ENCODE measurements around the gene DNAJC7. TPM values are rescaled to one million over a fixed set of nuclear protein-coding genes. Genes with fewer than 3 reads are reported as not detected.

DNAJC7 gene
- total RNA-seq = 10 to 100 TPM; 57.8 to 60.4 TPM

GRCh38 chr17:42016941-42017865 lies at the start of gene DNAJC7:
DNAJC7 (minus strand) TSS chr17:42017439; CDS start chr17:42017416, 23 bp downstream.
- intact Hi-C loops (cut with DNase I) = loop anchor here (5.0 kb wide), 1 partner anchor 50 kb away; the partner anchor contains the start of gene CNP
- TF ChIP-seq POLR2A (IDR thresholded peaks at IDR 0.05) (peak; percentile 67), CTCF (IDR thresholded peaks at IDR 0.05) (peak in 2 of 4 experiments; percentile 38), POLR2AphosphoS5 (IDR thresholded peaks at IDR 0.05) (peak; percentile 83)
- peak; percentile 89 for DNase-seq (ENCODE audit: low spot score)
- no peaks in the 10 kb centered on the region for H3K27me3 ChIP-seq (replicated peaks; ENCODE audit: insufficient read depth)
- peak within 1 kb of the TSS; percentile 85 to 89 for H3K4me3 ChIP-seq
- H3K4me1 ChIP-seq (replicated peaks) = peaks cover 8% of the 10 kb centered on the region
- WGBS = under 1% methylated on average over 48 of the region's 70 CpGs
- H3K36me3 ChIP-seq = no peaks in the 10 kb centered on the region
- H3K9me3 ChIP-seq = no peaks in the 10 kb centered on the region
- H3K27ac ChIP-seq = peak within 1 kb of the TSS; percentile 90 to 93

- Histone ChIP-seq H3K9me3 (no peaks in the 10 kb centered on the region), H3K36me3 (no peaks in the 10 kb centered on the region), H3K4me3 (no peak overlapping the region), H3K27ac (no peak overlapping the region), H3K4me1 (replicated peaks) (no peaks in the 10 kb centered on the region), H3K27me3 (replicated peaks; ENCODE audit: insufficient read depth) (no peaks in the 10 kb centered on the region)
- TF ChIP-seq POLR2AphosphoS5 (IDR thresholded peaks at IDR 0.05) = no peak
- TF ChIP-seq CTCF (IDR thresholded peaks at IDR 0.05) = no peak
- TF ChIP-seq POLR2A (IDR thresholded peaks at IDR 0.05) = no peak
- WGBS = 70% methylated on average over 2 of the region's 2 CpGs
- no peak for DNase-seq (ENCODE audit: low spot score)
- intact Hi-C loops (cut with DNase I) = loop anchor here (5.0 kb wide), 1 partner anchor 52 kb away; no protein-coding TSS in a partner anchor
Measured at GRCh38 chr17:42065201-42065600, 48.0 kb upstream of the DNAJC7 start.

- no peaks in the 10 kb centered on the region for H3K4me1 ChIP-seq (replicated peaks)
- H3K36me3 ChIP-seq = no peaks in the 10 kb centered on the region
- 85% methylated on average over 13 of the region's 14 CpGs for WGBS
- H3K9me3 ChIP-seq = no peaks in the 10 kb centered on the region
- H3K4me3 ChIP-seq = no peak overlapping the region
- no peak for DNase-seq (ENCODE audit: low spot score)
- no peak overlapping the region for H3K27ac ChIP-seq
- intact Hi-C loops (cut with DNase I) = no loop called here
- no peaks in the 10 kb centered on the region for H3K27me3 ChIP-seq (replicated peaks; ENCODE audit: insufficient read depth)
- no peak for TF ChIP-seq CTCF (IDR thresholded peaks at IDR 0.05)
- no peak for TF ChIP-seq POLR2A (IDR thresholded peaks at IDR 0.05)
- no peak for TF ChIP-seq POLR2AphosphoS5 (IDR thresholded peaks at IDR 0.05)
Measured at GRCh38 chr17:42062681-42063080, 45.4 kb upstream of the DNAJC7 start.

GRCh38 chr17:42061646-42062487 lies 44.6 kb upstream of the DNAJC7 start:
- intact Hi-C loops (cut with DNase I) = no loop called here
- no peak for DNase-seq (ENCODE audit: low spot score)

More at GRCh38 chr17:42061646-42062487, 44.6 kb upstream of the DNAJC7 start:
- Histone ChIP-seq H3K4me3 (no peak overlapping the region), H3K36me3 (no peaks in the 10 kb centered on the region), H3K4me1 (replicated peaks) (no peaks in the 10 kb centered on the region), H3K9me3 (no peaks in the 10 kb centered on the region), H3K27me3 (replicated peaks; ENCODE audit: insufficient read depth) (no peaks in the 10 kb centered on the region), H3K27ac (no peak overlapping the region)
- TF ChIP-seq POLR2AphosphoS5 (IDR thresholded peaks at IDR 0.05) (no peak), CTCF (IDR thresholded peaks at IDR 0.05) (no peak), POLR2A (IDR thresholded peaks at IDR 0.05) (no peak)
- 76% methylated on average over 5 of the region's 5 CpGs for WGBS
